Right atrium auricular region (tissue), 2 donors: Measurements from ENCODE around the gene THOC5. TPM values are rescaled to one million over a fixed set of nuclear protein-coding genes. Genes with fewer than 3 reads are reported as not detected.
A peak's percentile ranks its signal among the peaks of the same experiment; 100 is the strongest.
"Not testable (repeated sequence)": the region's sequence is repeated elsewhere in the genome, so short reads cannot be mapped to it uniquely, and the experiment has no call there.

ENCODE experiments used
- DNase-seq: peaks from one replicate; pipeline ENCODE4 v3.0.0-alpha.2; 2019; ENCODE audit warnings: low spot score
- H3K27ac ChIP-seq, 2 donors: fragments of 200-600 bp; sonication (generic); 1 replicate in 1 of 2; 2 replicates in 1 of 2; pipeline ENCODE4 v1.5.1; 2016 to 2019
- H3K27me3 ChIP-seq, 2 donors: fragments of 200-600 bp; sonication (generic); one replicate each; pipeline versions ENCODE4 v1.5.1 to v1.6.0; 2017 to 2019
- H3K36me3 ChIP-seq: fragments of 200-600 bp; sonication (generic); one replicate; pipeline ENCODE4 v1.5.1; 2016
- H3K4me1 ChIP-seq, 2 donors: fragments of 200-600 bp; sonication (generic); one replicate each; pipeline versions ENCODE4 v1.5.1 to v1.6.0; 2017 to 2019
- H3K4me3 ChIP-seq, 2 donors: fragments of 200-600 bp; sonication (generic); 1 replicate in 1 of 2; 2 replicates in 1 of 2; pipeline ENCODE4 v1.5.1; 2017 to 2019; ENCODE audit warnings: mild to moderate bottlenecking in 1 of 2, moderate library complexity in 1 of 2
- H3K9me3 ChIP-seq, 2 donors: fragments of 200-600 bp; sonication (generic); one replicate each; pipeline ENCODE4 v1.5.1; 2019
- total RNA-seq, 2 donors: library from RNA; depleted of rRNA; stranded (reverse); fragments of >200 nt; gene quantifications; one replicate each; pipeline ENCODE4 v1.1.0, GENCODE V29; 2016
- TF ChIP-seq, protein P1 (sequence below), 2 donors: fragments of 200-600 bp; sonication (generic); IDR thresholded peaks; one replicate each; pipeline ENCODE4 v1.5.1; 2019; ENCODE audit warnings: antibody characterized with exemption in 2 of 2

THOC5 gene
- total RNA-seq, 2 donors from 2014 or later: 34.9 to 42.7 TPM

GRCh38 chr22:29563652-29564460 is 10.3 kb upstream of the THOC5 start:
- Histone ChIP-seq H3K27ac (peak overlapping the region in 1 of 2 donors; percentile 57), H3K27me3 (no peaks in the 10 kb centered on the region), H3K4me1 (peaks cover 0 to 12% of the 10 kb centered on the region in 2 donors), H3K36me3 (peaks cover 18% of the 10 kb centered on the region), H3K9me3 (no peaks in the 10 kb centered on the region), H3K4me3 (no peak overlapping the region)
- TF ChIP-seq, protein P1, sequence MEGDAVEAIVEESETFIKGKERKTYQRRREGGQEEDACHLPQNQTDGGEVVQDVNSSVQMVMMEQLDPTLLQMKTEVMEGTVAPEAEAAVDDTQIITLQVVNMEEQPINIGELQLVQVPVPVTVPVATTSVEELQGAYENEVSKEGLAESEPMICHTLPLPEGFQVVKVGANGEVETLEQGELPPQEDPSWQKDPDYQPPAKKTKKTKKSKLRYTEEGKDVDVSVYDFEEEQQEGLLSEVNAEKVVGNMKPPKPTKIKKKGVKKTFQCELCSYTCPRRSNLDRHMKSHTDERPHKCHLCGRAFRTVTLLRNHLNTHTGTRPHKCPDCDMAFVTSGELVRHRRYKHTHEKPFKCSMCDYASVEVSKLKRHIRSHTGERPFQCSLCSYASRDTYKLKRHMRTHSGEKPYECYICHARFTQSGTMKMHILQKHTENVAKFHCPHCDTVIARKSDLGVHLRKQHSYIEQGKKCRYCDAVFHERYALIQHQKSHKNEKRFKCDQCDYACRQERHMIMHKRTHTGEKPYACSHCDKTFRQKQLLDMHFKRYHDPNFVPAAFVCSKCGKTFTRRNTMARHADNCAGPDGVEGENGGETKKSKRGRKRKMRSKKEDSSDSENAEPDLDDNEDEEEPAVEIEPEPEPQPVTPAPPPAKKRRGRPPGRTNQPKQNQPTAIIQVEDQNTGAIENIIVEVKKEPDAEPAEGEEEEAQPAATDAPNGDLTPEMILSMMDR (IDR thresholded peaks at IDR 0.05): no peak
- DNase-seq: no peak

DNA sequence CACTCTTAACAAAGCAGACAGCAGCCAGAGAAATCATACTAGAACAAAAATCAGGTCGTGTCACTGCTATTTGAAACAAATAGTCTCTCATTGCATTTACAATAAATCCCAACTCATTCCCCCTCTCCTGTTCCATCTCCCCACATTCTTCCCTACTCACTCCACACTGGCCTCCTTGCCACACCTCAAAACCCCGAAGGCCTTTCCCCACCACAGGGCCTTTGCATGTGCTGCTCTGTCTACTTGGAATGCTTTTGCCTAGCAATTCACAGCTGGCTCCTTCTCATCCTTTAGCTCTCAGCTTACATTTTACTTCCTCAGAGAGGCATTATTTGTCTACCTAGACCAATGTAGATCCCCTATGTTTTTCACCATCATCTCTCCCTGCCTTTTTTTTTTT is 6.3 kb upstream of the THOC5 start:
- TF ChIP-seq, protein P1 (IDR thresholded peaks at IDR 0.05): no peak
- H3K27ac ChIP-seq: no peak overlapping the region
- no peaks in the 10 kb centered on the region for H3K9me3 ChIP-seq
- no peak overlapping the region for H3K4me3 ChIP-seq
- H3K4me1 ChIP-seq: peaks cover 0 to 13% of the 10 kb centered on the region in 2 donors
- DNase-seq: no peak
- H3K36me3 ChIP-seq: peaks cover 32% of the 10 kb centered on the region
- H3K27me3 ChIP-seq: no peaks in the 10 kb centered on the region

DNA sequence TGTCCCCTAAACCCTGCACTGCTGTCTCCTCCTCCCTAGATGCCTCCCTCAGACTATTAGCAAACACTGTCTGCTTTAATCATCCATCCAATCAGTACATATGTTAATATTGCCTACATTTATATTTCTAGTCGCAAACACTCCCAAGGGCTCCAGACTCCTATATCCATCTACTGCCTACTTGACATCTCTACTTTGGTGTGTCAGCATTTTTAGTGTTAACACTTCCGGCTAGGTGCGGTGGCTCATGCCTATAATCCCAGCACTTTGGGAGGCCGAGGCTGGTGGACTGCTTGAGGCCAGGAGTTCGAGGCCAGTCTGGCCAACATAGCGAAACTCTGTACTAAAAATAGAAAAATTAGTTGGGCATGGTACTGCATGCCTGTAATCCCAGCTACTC is 5.5 kb upstream of the THOC5 start:
- Histone ChIP-seq H3K27ac (no peak overlapping the region), H3K4me3 (no peak overlapping the region), H3K9me3 (no peaks in the 10 kb centered on the region), H3K4me1 (peaks cover 4 to 16% of the 10 kb centered on the region in 2 donors), H3K36me3 (peaks cover 32% of the 10 kb centered on the region), H3K27me3 (no peaks in the 10 kb centered on the region)
- DNase-seq: no peak
- TF ChIP-seq, protein P1 (IDR thresholded peaks at IDR 0.05): no peak

DNA sequence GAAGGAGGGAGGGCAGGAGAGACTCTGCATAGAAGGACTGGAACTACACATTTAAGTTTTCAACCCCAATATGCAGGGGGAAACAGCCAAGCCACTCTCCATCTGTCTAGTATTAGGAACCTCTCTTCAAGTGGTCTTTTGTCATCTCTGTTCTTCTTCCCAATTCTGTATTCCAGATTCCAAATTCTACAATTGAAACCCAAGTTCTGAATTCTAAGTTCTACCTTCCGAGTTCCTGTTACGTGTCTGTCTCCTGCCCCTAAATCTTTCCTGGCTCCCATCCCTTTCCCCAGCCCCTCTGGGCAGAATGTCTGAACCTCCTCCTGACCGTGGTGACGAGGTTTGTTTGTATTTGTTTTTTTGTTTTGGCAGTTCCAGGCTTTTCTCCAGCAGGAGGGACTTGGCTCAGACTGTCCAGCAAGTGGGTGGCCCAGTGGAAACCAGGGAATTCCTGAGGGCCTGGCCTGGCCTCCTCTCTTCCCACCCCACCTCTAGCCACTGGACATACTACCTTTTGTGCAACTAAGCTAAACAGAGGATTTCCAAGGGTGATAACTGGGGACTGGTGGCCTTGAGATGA is 1.6 kb upstream of the THOC5 start:
- H3K9me3 ChIP-seq: no peaks in the 10 kb centered on the region
- H3K27me3 ChIP-seq: no peaks in the 10 kb centered on the region
- no peak overlapping the region for H3K4me3 ChIP-seq
- no peak for DNase-seq
- H3K36me3 ChIP-seq: peaks cover 20% of the 10 kb centered on the region
- H3K27ac ChIP-seq: peak overlapping the region; percentile 12 to 88
- peaks cover 4 to 11% of the 10 kb centered on the region in 2 donors for H3K4me1 ChIP-seq
- TF ChIP-seq, protein P1 (IDR thresholded peaks at IDR 0.05): no peak

GRCh38 chr22:29552357-29552756 is 1.2 kb downstream of the THOC5 start:
- H3K27me3 ChIP-seq, H3K9me3 ChIP-seq, DNase-seq, H3K27ac ChIP-seq, H3K4me3 ChIP-seq: not testable (repeated sequence)
- peaks cover 31% of the 10 kb centered on the region for H3K36me3 ChIP-seq
- peaks cover 4 to 11% of the 10 kb centered on the region in 2 donors for H3K4me1 ChIP-seq

DNA sequence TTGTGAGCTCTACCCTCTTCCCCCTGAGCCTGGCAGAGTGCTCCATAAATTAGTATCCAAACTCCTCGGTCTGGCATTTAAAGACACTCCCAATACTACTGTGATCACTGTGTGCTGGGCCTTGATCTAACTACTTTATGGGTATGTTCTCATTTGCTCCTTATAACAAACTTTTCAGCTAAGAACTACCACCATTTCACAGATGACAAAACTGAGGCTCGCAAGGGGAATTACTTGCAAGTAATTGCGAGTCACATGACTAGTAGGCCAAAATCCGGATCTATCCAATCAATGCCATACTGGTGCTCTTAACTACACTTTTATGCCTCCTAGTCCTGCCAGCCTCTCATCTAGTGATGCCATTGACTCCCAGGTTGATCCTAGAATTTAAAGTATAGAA is 3.6 kb downstream of the THOC5 start:
- peaks cover 26% of the 10 kb centered on the region for H3K36me3 ChIP-seq
- peaks cover 4 to 11% of the 10 kb centered on the region in 2 donors for H3K4me1 ChIP-seq

GRCh38 chr22:29545045-29545444 is 8.5 kb downstream of the THOC5 start:
- H3K27ac ChIP-seq, DNase-seq, H3K4me3 ChIP-seq, H3K27me3 ChIP-seq, H3K9me3 ChIP-seq, H3K4me1 ChIP-seq: not testable (repeated sequence)
- H3K36me3 ChIP-seq: peaks cover 54% of the 10 kb centered on the region

More for the DNA sequence above, 3.6 kb downstream of the THOC5 start:
- Histone ChIP-seq H3K9me3 (no peaks in the 10 kb centered on the region), H3K4me3 (no peak overlapping the region), H3K27me3 (no peaks in the 10 kb centered on the region), H3K27ac (no peak overlapping the region)
- TF ChIP-seq, protein P1 (IDR thresholded peaks at IDR 0.05): no peak
- no peak for DNase-seq
